Mesenchymal stem cell (in vitro differentiated cells and primary cell): ENCODE results near the gene ADCYAP1R1.

ENCODE experiments used
- DNase-seq: peaks from one replicate; pipeline ENCODE4 v3.0.0-alpha.2; 2013
- H2AFZ ChIP-seq: one replicate; pipeline ENCODE4 v1.6.1; 2013; ENCODE audit warnings: low read depth, mild to moderate bottlenecking, control low read depth, inconsistent platforms, low read length, moderate library complexity
- H2AK5ac ChIP-seq: 2 replicates; pipeline ENCODE4 v1.6.1; 2013; ENCODE audit warnings: low read length, moderate library complexity, mild to moderate bottlenecking, inconsistent platforms; ENCODE audit not compliant: severe bottlenecking
- H2BK120ac ChIP-seq: one replicate; pipeline ENCODE4 v1.6.1; 2013; ENCODE audit warnings: low read depth, mild to moderate bottlenecking, inconsistent platforms, low read length, moderate library complexity
- H2BK12ac ChIP-seq, 2 experiments: one replicate each; pipeline ENCODE4 v1.6.1; 2013; ENCODE audit warnings: inconsistent platforms in 2 of 2, low read length in 2 of 2, mild to moderate bottlenecking in 2 of 2, moderate library complexity in 2 of 2, control low read depth in 1 of 2
- H2BK15ac ChIP-seq: one replicate; pipeline ENCODE4 v1.6.1; 2013; ENCODE audit warnings: mild to moderate bottlenecking, low read depth, inconsistent platforms; ENCODE audit not compliant: poor library complexity, severe bottlenecking
- H2BK5ac ChIP-seq: 2 replicates; pipeline ENCODE4 v1.6.1; 2013; ENCODE audit warnings: low read depth, mild to moderate bottlenecking, low read length, control low read depth, inconsistent platforms; ENCODE audit not compliant: poor library complexity, severe bottlenecking
- H3K14ac ChIP-seq, 2 experiments: one replicate each; pipeline ENCODE4 v1.6.1; 2013; ENCODE audit warnings: inconsistent platforms in 2 of 2, low read length in 2 of 2, control low read depth in 1 of 2, mild to moderate bottlenecking in 1 of 2, moderate library complexity in 1 of 2
- H3K18ac ChIP-seq, 2 experiments: one replicate each; pipeline ENCODE4 v1.6.1; 2013; ENCODE audit warnings: inconsistent platforms in 2 of 2, low read length in 2 of 2, control low read depth in 1 of 2, low read depth in 1 of 2, mild to moderate bottlenecking in 1 of 2
- H3K23ac ChIP-seq, 2 experiments: one replicate each; pipeline ENCODE4 v1.6.1; 2013; ENCODE audit warnings: inconsistent platforms in 2 of 2, low read length in 2 of 2, mild to moderate bottlenecking in 2 of 2, moderate library complexity in 2 of 2, control low read depth in 1 of 2
- H3K27ac ChIP-seq: 2 replicates; pipeline ENCODE4 v1.5.1; 2013; ENCODE audit warnings: mild to moderate bottlenecking, moderate library complexity, low read length, control low read depth, inconsistent platforms; ENCODE audit not compliant: poor library complexity, severe bottlenecking
- H3K27me3 ChIP-seq, 2 experiments: 2 replicates each; pipeline versions ENCODE4 v1.6.1 to v1.7.0; 2013; ENCODE audit warnings: low read length in 2 of 2, mild to moderate bottlenecking in 2 of 2, moderate library complexity in 2 of 2, control low read depth in 1 of 2, inconsistent platforms in 1 of 2; ENCODE audit not compliant: control insufficient read depth in 1 of 2, insufficient read depth in 1 of 2
- H3K36me3 ChIP-seq, 2 experiments: 2 replicates each; pipeline versions ENCODE4 v1.6.1 to v1.7.0; 2013; ENCODE audit warnings: low read length in 2 of 2, control low read depth in 1 of 2, inconsistent platforms in 1 of 2, low read depth in 1 of 2, mild to moderate bottlenecking in 1 of 2; ENCODE audit not compliant: insufficient read depth in 2 of 2, control insufficient read depth in 1 of 2
- H3K4ac ChIP-seq, 2 experiments: one replicate each; pipeline ENCODE4 v1.6.1; 2013; ENCODE audit warnings: inconsistent platforms in 2 of 2, low read length in 2 of 2, mild to moderate bottlenecking in 2 of 2, moderate library complexity in 2 of 2, control low read depth in 1 of 2, low read depth in 1 of 2
- H3K4me1 ChIP-seq: 2 replicates; pipeline ENCODE4 v1.6.1; 2013; ENCODE audit warnings: low read depth, low read length, control low read depth; ENCODE audit not compliant: control insufficient read depth, insufficient read depth
- H3K4me2 ChIP-seq: 2 replicates; pipeline ENCODE4 v1.6.1; 2013; ENCODE audit warnings: low read length, mild to moderate bottlenecking, inconsistent platforms; ENCODE audit not compliant: poor library complexity, severe bottlenecking
- H3K4me3 ChIP-seq, 2 experiments: 2 replicates each; pipeline versions ENCODE4 v1.5.1 to v1.7.0; 2013; ENCODE audit warnings: low read length in 2 of 2, mild to moderate bottlenecking in 2 of 2, control low read depth in 1 of 2, low read depth in 1 of 2; ENCODE audit not compliant: insufficient read depth in 1 of 2
- H3K79me1 ChIP-seq: replicated peaks from 2 replicates; pipeline ENCODE4 v1.6.1; 2013; ENCODE audit warnings: mild to moderate bottlenecking, control low read depth, low read length, inconsistent platforms; ENCODE audit not compliant: poor library complexity, severe bottlenecking
- H3K9ac ChIP-seq: 2 replicates; pipeline ENCODE4 v1.7.0; 2013; ENCODE audit warnings: mild to moderate bottlenecking, low read length, moderate library complexity
- H3K9me3 ChIP-seq: 2 replicates; pipeline ENCODE4 v1.7.0; 2013; ENCODE audit warnings: mild to moderate bottlenecking, low read length; ENCODE audit not compliant: control insufficient read depth
- H4K8ac ChIP-seq: one replicate; pipeline ENCODE4 v1.6.1; 2013; ENCODE audit warnings: inconsistent platforms, mild to moderate bottlenecking, low read length, moderate library complexity
- H4K91ac ChIP-seq: one replicate; pipeline ENCODE4 v1.6.1; 2013; ENCODE audit warnings: mild to moderate bottlenecking, low read length, inconsistent platforms
- WGBS: methylation state at CpG from one replicate; pipeline ENCODE4 v1.1.7; 2013; ENCODE audit warnings: mixed read lengths; 5-methylcytosine and 5-hydroxymethylcytosine counted together

The ADCYAP1R1 gene

GRCh38 chr7:31102151-31102972 lies 50.3 kb downstream of the ADCYAP1R1 start:
- peaks cover 4% of the 10 kb centered on the region for H3K4me1 ChIP-seq
- no peak overlapping the region for H2BK12ac ChIP-seq
- H3K27me3 ChIP-seq: peaks cover 14 to 49% of the 10 kb centered on the region in 2 experiments
- DNase-seq: no peak
- no peaks in the 10 kb centered on the region for H3K36me3 ChIP-seq
- H3K23ac ChIP-seq: no peak overlapping the region
- H3K9ac ChIP-seq: no peak overlapping the region
- H3K4ac ChIP-seq: no peak overlapping the region
- H4K8ac ChIP-seq: no peak overlapping the region
- H3K14ac ChIP-seq: peak overlapping the region in 1 of 2 experiments; percentile 38
- H3K4me3 ChIP-seq: peak overlapping the region in 1 of 2 experiments; percentile 14
- H3K79me1 ChIP-seq: no peaks in the 10 kb centered on the region
- no peak overlapping the region for H3K27ac ChIP-seq
- no peak overlapping the region for H4K91ac ChIP-seq
- 72% methylated on average over 12 of the region's 12 CpGs for WGBS
- H2BK15ac ChIP-seq: no peak overlapping the region
- H2BK120ac ChIP-seq: no peak overlapping the region
- no peak overlapping the region for H2AK5ac ChIP-seq
- no peaks in the 10 kb centered on the region for H3K9me3 ChIP-seq
- no peak overlapping the region for H2BK5ac ChIP-seq
- no peak overlapping the region for H2AFZ ChIP-seq
- H3K18ac ChIP-seq: no peak overlapping the region
- H3K4me2 ChIP-seq: no peak overlapping the region

GRCh38 chr7:31102973-31103850 lies 51.1 kb downstream of the ADCYAP1R1 start:
- H3K9me3 ChIP-seq: no peaks in the 10 kb centered on the region
- no peak overlapping the region for H2BK12ac ChIP-seq
- H3K79me1 ChIP-seq: no peaks in the 10 kb centered on the region
- 73% methylated on average over 7 of the region's 9 CpGs for WGBS
- no peak overlapping the region for H4K91ac ChIP-seq
- H2AFZ ChIP-seq: no peak overlapping the region
- H3K36me3 ChIP-seq: no peaks in the 10 kb centered on the region
- no peak overlapping the region for H2AK5ac ChIP-seq
- no peak overlapping the region for H3K23ac ChIP-seq
- no peak overlapping the region for H2BK15ac ChIP-seq
- H3K18ac ChIP-seq: no peak overlapping the region
- no peak overlapping the region for H2BK120ac ChIP-seq
- no peak overlapping the region for H3K14ac ChIP-seq
- H2BK5ac ChIP-seq: no peak overlapping the region
- DNase-seq: no peak
- no peak overlapping the region for H3K4me2 ChIP-seq
- H3K4me3 ChIP-seq: no peak overlapping the region
- peaks cover 4% of the 10 kb centered on the region for H3K4me1 ChIP-seq
- no peak overlapping the region for H3K4ac ChIP-seq
- peaks cover 14 to 55% of the 10 kb centered on the region in 2 experiments for H3K27me3 ChIP-seq
- H3K27ac ChIP-seq: no peak overlapping the region
- no peak overlapping the region for H3K9ac ChIP-seq
- H4K8ac ChIP-seq: no peak overlapping the region

GRCh38 chr7:31104361-31105255 lies 52.5 kb downstream of the ADCYAP1R1 start:
- H3K4me1 ChIP-seq: peaks cover 4% of the 10 kb centered on the region
- H3K4ac ChIP-seq: no peak overlapping the region
- no peak overlapping the region for H4K8ac ChIP-seq
- H2AFZ ChIP-seq: no peak overlapping the region
- no peak overlapping the region for H3K4me2 ChIP-seq
- no peak overlapping the region for H2BK5ac ChIP-seq
- no peak overlapping the region for H3K14ac ChIP-seq
- H3K18ac ChIP-seq: no peak overlapping the region
- no peak overlapping the region for H3K27ac ChIP-seq
- no peak overlapping the region for H2BK15ac ChIP-seq
- no peak overlapping the region for H2BK12ac ChIP-seq
- DNase-seq: no peak
- H2AK5ac ChIP-seq: no peak overlapping the region
- WGBS: 79% methylated on average over 8 of the region's 8 CpGs
- no peaks in the 10 kb centered on the region for H3K36me3 ChIP-seq
- H2BK120ac ChIP-seq: no peak overlapping the region
- H4K91ac ChIP-seq: no peak overlapping the region
- no peak overlapping the region for H3K9ac ChIP-seq
- H3K9me3 ChIP-seq: no peaks in the 10 kb centered on the region
- H3K79me1 ChIP-seq: no peaks in the 10 kb centered on the region
- peaks cover 14 to 62% of the 10 kb centered on the region in 2 experiments for H3K27me3 ChIP-seq
- H3K4me3 ChIP-seq: no peak overlapping the region
- no peak overlapping the region for H3K23ac ChIP-seq
